Uterus (tissue), 4 donors: ENCODE results near the gene GNB1. TPM values are rescaled to one million over a fixed set of nuclear protein-coding genes. Genes with fewer than 3 reads are reported as not detected.

ENCODE experiments used
- DNase-seq, 2 donors: peaks; one replicate each; pipeline ENCODE4 v3.0.0-alpha.2; 2019 to 2020
- H3K27ac ChIP-seq, 2 donors: fragments of 200-600 bp; sonication (generic); 1 replicate in 1 of 2; 2 replicates in 1 of 2; pipeline ENCODE4 v1.5.1; 2016 to 2018
- H3K27me3 ChIP-seq, 2 donors: fragments of 200-600 bp; sonication (generic); one replicate each; pipeline ENCODE4 v1.5.1; 2018 to 2019; ENCODE audit warnings: control low read depth in 1 of 2
- H3K36me3 ChIP-seq, 2 donors: fragments of 200-600 bp; sonication (generic); one replicate each; pipeline ENCODE4 v1.5.1; 2019; ENCODE audit warnings: control low read depth in 1 of 2
- H3K4me1 ChIP-seq, 2 donors: fragments of 200-600 bp; sonication (generic); one replicate each; pipeline ENCODE4 v1.5.1; 2018 to 2019; ENCODE audit warnings: control low read depth in 1 of 2
- H3K4me3 ChIP-seq, 2 donors: fragments of 200-600 bp; sonication (generic); 1 replicate in 1 of 2; 2 replicates in 1 of 2; pipeline ENCODE4 v1.5.1; 2018 to 2019; ENCODE audit warnings: mild to moderate bottlenecking in 1 of 2
- H3K9me3 ChIP-seq, 2 donors: fragments of 200-600 bp; sonication (generic); one replicate each; pipeline ENCODE4 v1.5.1; 2019; ENCODE audit warnings: control low read depth in 1 of 2
- POLR2A ChIP-seq, 2 donors: fragments of 450-650 bp; IDR thresholded peaks; one replicate each; pipeline ENCODE4 v1.6.1; 2016; ENCODE audit warnings: antibody characterized with exemption in 2 of 2, mild to moderate bottlenecking in 1 of 2, moderate library complexity in 1 of 2
- intact Hi-C: fragments of 100-400 bp; cut with DNase I; formaldehyde crosslinking; loops from one replicate; pipeline ENCODE4 v1.15.1; 2023; ENCODE audit warnings: low total_unique reads
- total RNA-seq, 4 donors: library from RNA; depleted of rRNA in 3 of 4; stranded (reverse); fragments of >200 nt in 3 of 4; gene quantifications; one replicate each; pipeline versions ENCODE4 v1.1.0 to v1.2.4, GENCODE V29; 2014 to 2023
- TF ChIP-seq, protein P1 (sequence below), 4 experiments: fragments of 200-600 bp in 2 of 4; fragments of 450-650 bp in 2 of 4; sonication (generic) in 2 of 4; IDR thresholded peaks; one replicate each; pipeline ENCODE4 v1.5.1; 2016 to 2019; ENCODE audit warnings: antibody characterized with exemption in 4 of 4, mild to moderate bottlenecking in 2 of 4, moderate library complexity in 1 of 4
- donor health status: DM: yes; HTN: yes; CAD: no.

The GNB1 gene
- total RNA-seq, 4 donors from 2014 or later = 50.2 to 320 (median 104) TPM

DNA sequence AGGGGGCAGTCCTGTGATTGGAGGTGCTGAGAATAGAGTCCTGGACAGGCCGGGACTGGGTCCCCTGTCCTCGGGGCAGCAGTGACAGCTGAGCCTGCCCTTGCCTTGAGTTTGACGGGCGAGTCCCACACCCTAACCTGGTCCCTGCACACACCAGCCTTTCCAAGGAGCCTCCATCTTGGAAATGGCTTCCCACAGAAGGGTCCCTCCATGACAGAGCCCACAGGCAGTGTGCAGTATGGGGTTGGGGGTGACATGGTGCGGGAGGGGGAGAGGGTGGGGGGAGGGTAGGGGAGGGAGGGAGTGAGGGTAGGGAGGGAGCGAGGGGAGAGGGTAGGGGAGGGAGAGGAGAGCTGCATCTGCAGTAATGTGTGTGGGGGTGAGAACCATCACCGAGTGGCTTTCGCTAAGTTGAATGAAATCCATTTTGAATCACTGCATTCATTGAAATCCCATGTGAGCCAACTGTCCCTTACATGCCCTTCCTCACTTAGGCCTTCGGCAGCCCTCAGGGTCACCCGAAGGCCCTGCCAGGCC is 38.3 kb upstream of the GNB1 start:
- no peak overlapping the region for H3K27ac ChIP-seq
- no peaks in the 10 kb centered on the region for H3K9me3 ChIP-seq
- no peaks in the 10 kb centered on the region for H3K4me1 ChIP-seq
- no peak for DNase-seq
- no peaks in the 10 kb centered on the region for H3K36me3 ChIP-seq
- intact Hi-C loops = no loop called here
- TF ChIP-seq, protein P1, sequence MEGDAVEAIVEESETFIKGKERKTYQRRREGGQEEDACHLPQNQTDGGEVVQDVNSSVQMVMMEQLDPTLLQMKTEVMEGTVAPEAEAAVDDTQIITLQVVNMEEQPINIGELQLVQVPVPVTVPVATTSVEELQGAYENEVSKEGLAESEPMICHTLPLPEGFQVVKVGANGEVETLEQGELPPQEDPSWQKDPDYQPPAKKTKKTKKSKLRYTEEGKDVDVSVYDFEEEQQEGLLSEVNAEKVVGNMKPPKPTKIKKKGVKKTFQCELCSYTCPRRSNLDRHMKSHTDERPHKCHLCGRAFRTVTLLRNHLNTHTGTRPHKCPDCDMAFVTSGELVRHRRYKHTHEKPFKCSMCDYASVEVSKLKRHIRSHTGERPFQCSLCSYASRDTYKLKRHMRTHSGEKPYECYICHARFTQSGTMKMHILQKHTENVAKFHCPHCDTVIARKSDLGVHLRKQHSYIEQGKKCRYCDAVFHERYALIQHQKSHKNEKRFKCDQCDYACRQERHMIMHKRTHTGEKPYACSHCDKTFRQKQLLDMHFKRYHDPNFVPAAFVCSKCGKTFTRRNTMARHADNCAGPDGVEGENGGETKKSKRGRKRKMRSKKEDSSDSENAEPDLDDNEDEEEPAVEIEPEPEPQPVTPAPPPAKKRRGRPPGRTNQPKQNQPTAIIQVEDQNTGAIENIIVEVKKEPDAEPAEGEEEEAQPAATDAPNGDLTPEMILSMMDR (IDR thresholded peaks at IDR 0.05) = no peak
- no peak for TF ChIP-seq POLR2A (IDR thresholded peaks at IDR 0.05)
- no peaks in the 10 kb centered on the region for H3K27me3 ChIP-seq
- H3K4me3 ChIP-seq = no peak overlapping the region

DNA sequence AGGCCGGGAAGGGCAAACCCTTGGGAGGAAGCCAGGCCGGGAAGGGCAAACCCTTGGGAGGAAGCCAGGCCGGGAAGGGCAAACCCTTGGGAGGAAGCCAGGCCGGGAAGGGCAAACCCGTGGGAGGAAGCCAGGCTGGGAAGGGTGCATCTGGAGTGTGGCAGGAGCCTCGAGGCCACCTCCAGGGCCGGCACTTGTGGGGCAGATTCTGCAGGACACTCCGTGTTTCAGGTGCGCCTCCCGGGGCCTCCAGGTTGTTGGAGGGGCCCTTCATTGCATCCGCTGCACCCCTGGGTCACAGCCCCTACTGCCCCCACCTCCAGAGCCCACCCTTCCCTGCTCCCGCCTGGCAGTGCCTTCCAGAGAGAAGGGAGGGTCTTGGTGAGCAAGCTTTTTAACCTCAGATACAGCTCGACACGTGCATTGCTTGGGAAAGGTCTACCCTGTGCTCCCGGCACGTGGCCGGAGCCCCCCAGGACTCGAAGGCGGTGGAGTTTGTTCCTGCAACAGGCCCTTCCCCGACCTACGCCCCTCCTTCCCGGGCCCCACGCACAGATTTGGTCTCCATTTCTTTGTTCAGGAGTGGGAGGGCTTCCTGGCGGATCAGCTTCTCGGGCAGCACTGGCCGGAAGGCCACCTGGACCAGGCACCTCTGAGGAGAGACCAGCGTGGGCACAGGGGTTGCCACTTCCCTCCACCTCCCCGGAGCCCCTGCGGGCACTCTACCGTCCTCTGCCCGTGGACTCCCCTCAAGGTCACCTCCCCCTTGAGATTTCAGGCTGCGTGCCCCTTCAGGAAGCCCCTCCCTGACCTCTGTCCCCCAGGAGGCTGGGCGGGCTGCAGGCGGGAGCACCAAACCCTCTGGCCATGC is 37.6 kb upstream of the GNB1 start:
- TF ChIP-seq POLR2A (IDR thresholded peaks at IDR 0.05) = no peak
- TF ChIP-seq, protein P1 (IDR thresholded peaks at IDR 0.05) = no peak
- H3K27ac ChIP-seq = no peak overlapping the region
- no peak for DNase-seq
- no peak overlapping the region for H3K4me3 ChIP-seq
- intact Hi-C loops = no loop called here
- no peaks in the 10 kb centered on the region for H3K9me3 ChIP-seq
- H3K27me3 ChIP-seq = no peaks in the 10 kb centered on the region
- H3K36me3 ChIP-seq = no peaks in the 10 kb centered on the region
- H3K4me1 ChIP-seq = no peaks in the 10 kb centered on the region

GRCh38 chr1:1927751-1928150 is 36.9 kb upstream of the GNB1 start:
- no peaks in the 10 kb centered on the region for H3K36me3 ChIP-seq
- no peaks in the 10 kb centered on the region for H3K27me3 ChIP-seq
- H3K4me3 ChIP-seq = no peak overlapping the region
- intact Hi-C loops = no loop called here
- no peak for DNase-seq
- H3K9me3 ChIP-seq = no peaks in the 10 kb centered on the region
- no peaks in the 10 kb centered on the region for H3K4me1 ChIP-seq
- TF ChIP-seq, protein P1 (IDR thresholded peaks at IDR 0.05) = no peak
- TF ChIP-seq POLR2A (IDR thresholded peaks at IDR 0.05) = no peak
- no peak overlapping the region for H3K27ac ChIP-seq

GRCh38 chr1:1926886-1927660 is 36.2 kb upstream of the GNB1 start:
- Histone ChIP-seq H3K4me3 (no peak overlapping the region), H3K9me3 (no peaks in the 10 kb centered on the region), H3K27me3 (no peaks in the 10 kb centered on the region), H3K27ac (no peak overlapping the region), H3K36me3 (no peaks in the 10 kb centered on the region), H3K4me1 (no peaks in the 10 kb centered on the region)
- TF ChIP-seq, protein P1 (IDR thresholded peaks at IDR 0.05) = no peak
- TF ChIP-seq POLR2A (IDR thresholded peaks at IDR 0.05) = no peak
- no peak for DNase-seq
- intact Hi-C loops = no loop called here
